Metanephros (tissue), 2 donors: ENCODE results near the gene ELOVL5. TPM values are rescaled to one million over a fixed set of nuclear protein-coding genes. Genes with fewer than 3 reads are reported as not detected.
A peak's percentile ranks its signal among the peaks of the same experiment; 100 is the strongest.

Source experiments
- small RNA-seq: library from RNA; depleted of rRNA; stranded (forward); fragments of <200 nt; gene quantifications from one replicate; pipeline ENCODE3, GENCODE V24; 2014; ENCODE audit warnings: low replicate concordance
- total RNA-seq: library from RNA; depleted of rRNA; stranded (reverse); fragments of >200 nt; gene quantifications from one replicate; pipeline ENCODE4 v1.2.3, GENCODE V29; 2014

The ELOVL5 gene
- 49.7 TPM for total RNA-seq

GRCh38 chr6:53348371-53349208 is at the start of gene ELOVL5:
TSS of gene ELOVL5 (minus strand) at chr6:53348950. CDS start at chr6:53295699, 53,251 bp downstream.

Small RNAs within 50 kb of the gene (small RNA-seq; reads per million reads assigned to genes)
- gene MIR5685 (not detected), gene RNU1-136P (0.53 reads per million, percentile 64 among the genes with 10 or more reads in this experiment)

Other genes with a start within 250 kb of the ELOVL5 start
- 0.18 TPM for gene GCM1, start 200.1 kb downstream of the ELOVL5 start, total RNA-seq
- 29.3 TPM for gene GCLC, start 196.2 kb upstream of the ELOVL5 start, total RNA-seq